GM12892 (cell line): ENCODE measurements around the gene ABLIM3.

ENCODE experiments used
- POLR2A ChIP-seq: IDR thresholded peaks from 2 replicates; pipeline ENCODE4 v1.6.1; 2011; ENCODE audit warnings: low read depth, low read length, control low read depth
- TAF1 ChIP-seq: IDR thresholded peaks from 2 replicates; pipeline ENCODE4 v1.6.1; 2011; ENCODE audit warnings: low read depth, mild to moderate bottlenecking, control low read depth, low read length, borderline replicate concordance

DNA sequence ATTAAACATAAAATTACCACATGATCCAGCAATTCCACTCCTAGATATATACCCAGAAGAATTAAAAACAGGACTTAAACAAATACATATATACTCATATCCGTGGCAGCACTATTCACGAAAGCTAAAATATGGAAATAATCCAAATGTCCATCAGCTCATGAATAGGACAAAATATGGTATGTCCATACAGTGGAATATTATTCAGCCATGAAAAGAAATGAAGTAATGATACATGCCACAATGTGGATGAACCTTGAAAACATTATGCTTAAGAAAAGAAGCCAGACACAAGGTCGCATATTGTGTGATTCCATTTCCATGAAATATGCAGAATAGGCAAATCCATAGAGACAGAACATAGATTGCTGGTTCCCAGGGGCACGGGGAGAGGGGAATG lies 105.6 kb downstream of the ABLIM3 start:
- TF ChIP-seq POLR2A (no peak), TAF1 (no peak)
